ENCODE data around the gene ARL4A. TPM values are rescaled to one million over a fixed set of nuclear protein-coding genes. Genes with fewer than 3 reads are reported as not detected.

ARL4A gene
- total and polyA plus RNA-seq, 9 of the 15 experiments (the other 6 are each of a cell fraction or from before 2014, with no cell fraction given) = 118 to 688 (median 172) TPM

GRCh38 chr7:12727455-12728191 is 40.2 kb downstream of the ARL4A start (continued):
- TF ChIP-seq NEUROD1 (IDR thresholded peaks at IDR 0.05; ENCODE audit: borderline replicate concordance, low read depth, low read length, partially characterized antibody) (no peak), MXI1 (IDR thresholded peaks at IDR 0.05; ENCODE audit: low read depth, low read length) (no peak), HNRNPH1 (optimal IDR thresholded peaks at IDR 0.05; ENCODE audit: low read depth, low read length) (no peak), CBFA2T3 (IDR thresholded peaks at IDR 0.05) (no peak), ZNF79 (CRISPR knock-in tag; IDR thresholded peaks at IDR 0.05; ENCODE audit: low read depth) (no peak), NCOA6 (IDR thresholded peaks at IDR 0.05) (no peak), MGA (IDR thresholded peaks at IDR 0.05) (peak; percentile 64), FOXJ2 (tag; IDR thresholded peaks at IDR 0.05) (no peak), ILK (tag; IDR thresholded peaks at IDR 0.05; ENCODE audit: borderline replicate concordance, low read depth) (no peak), SMAD2 (IDR thresholded peaks at IDR 0.05; ENCODE audit: low read depth, low read length) (no peak), TCF7L2 (IDR thresholded peaks at IDR 0.05; ENCODE audit: low read depth, low read length) (peak; percentile 54; the same call in 1 of the 2 replicates), ZNF274 (IDR thresholded peaks at IDR 0.05; ENCODE audit: borderline replicate concordance, low read depth, low read length) (no peak), SLC30A9 (CRISPR knock-in tag; IDR thresholded peaks at IDR 0.05) (no peak), TRIM28 (IDR thresholded peaks at IDR 0.05) (no peak)
